SK-N-SH (cell line): ENCODE results near the gene DNAH6. TPM values are rescaled to one million over a fixed set of nuclear protein-coding genes. Genes with fewer than 3 reads are reported as not detected.

Experiments
- CTCF ChIA-PET: fragments of 300-600, 350-600 bp; formaldehyde crosslinking; extraction: SDS; loops from one replicate; lab custom pipeline; 2021; lab: Yijun Ruan, JAX
- POLR2A ChIA-PET: fragments of 350-600 bp; sonication (Branson Sonifier 250); formaldehyde crosslinking; extraction: SDS; loops from one replicate; lab custom pipeline; 2020; ENCODE audit warnings: antibody characterized with exemption, inconsistent platforms; lab: Yijun Ruan, JAX
- DNase-seq: peaks from one replicate; pipeline ENCODE4 v3.0.0; 2012
- H2AFZ ChIP-seq: fragments of 200-600 bp; sonication (generic); 2 replicates; pipeline ENCODE4 v1.8.1; 2016; ENCODE audit warnings: antibody characterized with exemption, mild to moderate bottlenecking, low read depth
- H3F3A ChIP-seq: fragments of 200-600 bp; sonication (generic); replicated peaks from 2 replicates; pipeline ENCODE3; 2016; ENCODE audit warnings: antibody characterized with exemption, mild to moderate bottlenecking; ENCODE audit not compliant: insufficient read depth
- H3K27ac ChIP-seq, 2 experiments: fragments of 200-500 bp in 1 of 2; fragments of 200-600 bp in 1 of 2; sonication (Bioruptor generic) in 1 of 2; sonication (generic), shearing (Covaris generic) in 1 of 2; 2 replicates each; pipeline versions ENCODE4 v1.5.1 to v1.6.1; 2014 to 2016; ENCODE audit warnings: low read depth in 2 of 2, inconsistent platforms in 1 of 2, low read length in 1 of 2, mild to moderate bottlenecking in 1 of 2, mixed read lengths in 1 of 2
- H3K27me3 ChIP-seq: fragments of 200-600 bp; sonication (generic), shearing (Covaris generic); 2 replicates; pipeline ENCODE4 v1.6.1; 2016; ENCODE audit warnings: mixed run types; ENCODE audit not compliant: insufficient read depth
- H3K36me3 ChIP-seq, 2 experiments: fragments of 200-500 bp in 1 of 2; fragments of 200-600 bp in 1 of 2; sonication (Bioruptor generic) in 1 of 2; sonication (generic) in 1 of 2; replicated peaks in 1 of 2; 2 replicates each; pipeline versions ENCODE3 to v1.5.1; 2014 to 2016; ENCODE audit warnings: low read length in 1 of 2, mild to moderate bottlenecking in 1 of 2; ENCODE audit not compliant: insufficient read depth in 2 of 2, control insufficient read depth in 1 of 2
- H3K4me1 ChIP-seq, 2 experiments: fragments of 200-500 bp in 1 of 2; fragments of 200-600 bp in 1 of 2; sonication (Bioruptor generic) in 1 of 2; sonication (generic), shearing (Covaris generic) in 1 of 2; 2 replicates each; pipeline versions ENCODE4 v1.5.1 to v1.6.1; 2014 to 2016; ENCODE audit warnings: low read depth in 1 of 2, low read length in 1 of 2, mixed run types in 1 of 2; ENCODE audit not compliant: insufficient read depth in 2 of 2, control insufficient read depth in 1 of 2
- H3K4me2 ChIP-seq: fragments of 200-600 bp; sonication (generic), shearing (Covaris generic); 2 replicates; pipeline ENCODE4 v1.6.1; 2017; ENCODE audit warnings: mixed run types
- H3K4me3 ChIP-seq, 2 experiments: fragments of 200-500 bp in 1 of 2; fragments of 200-600 bp in 1 of 2; sonication (Bioruptor generic) in 1 of 2; sonication (generic), shearing (Covaris generic) in 1 of 2; 2 replicates each; pipeline versions ENCODE4 v1.5.1 to v1.8.1; 2014 to 2016; ENCODE audit warnings: low read depth in 2 of 2, inconsistent platforms in 1 of 2, low read length in 1 of 2, mild to moderate bottlenecking in 1 of 2, mixed read lengths in 1 of 2, moderate library complexity in 1 of 2
- H3K79me2 ChIP-seq: fragments of 200-600 bp; sonication (generic); 2 replicates; pipeline ENCODE4 v1.8.1; 2017; ENCODE audit warnings: mild to moderate bottlenecking; ENCODE audit not compliant: insufficient read depth
- H3K9ac ChIP-seq: fragments of 200-600 bp; sonication (generic); 2 replicates; pipeline ENCODE4 v1.6.1; 2017; ENCODE audit warnings: mixed run types
- H3K9me2 ChIP-seq: fragments of 200-600 bp; sonication (generic); 2 replicates; pipeline ENCODE4 v1.6.1; 2017; ENCODE audit warnings: mixed run types
- H3K9me3 ChIP-seq: fragments of 200-600 bp; sonication (generic); 2 replicates; pipeline ENCODE4 v1.6.1; 2017; ENCODE audit warnings: mixed run types, mild to moderate bottlenecking, moderate library complexity
- H4K20me1 ChIP-seq: fragments of 200-600 bp; sonication (generic); 2 replicates; pipeline ENCODE4 v1.6.1; 2017; ENCODE audit warnings: mild to moderate bottlenecking, mixed run types; ENCODE audit not compliant: insufficient read depth
- EP300 ChIP-seq, 2 experiments: IDR thresholded peaks; 2 replicates each; pipeline versions ENCODE4 v1.4.0 to v1.6.1; 2012; ENCODE audit warnings: borderline replicate concordance in 1 of 2, low read depth in 1 of 2, low read length in 1 of 2
- EZH2phosphoT487 ChIP-seq: fragments of 200-600 bp; sonication (generic); IDR thresholded peaks from 2 replicates; pipeline ENCODE4 v1.6.1; 2017; ENCODE audit warnings: low read depth, mixed run types, mild to moderate bottlenecking, antibody characterized with exemption, moderate library complexity, borderline replicate concordance
- FOSL2 ChIP-seq: IDR thresholded peaks from 2 replicates; pipeline ENCODE4 v1.4.0; 2012; ENCODE audit warnings: low read depth, mild to moderate bottlenecking, moderate library complexity, borderline replicate concordance
- FOXM1 ChIP-seq: IDR thresholded peaks from 2 replicates; pipeline ENCODE4 v1.4.0; 2012; ENCODE audit warnings: low read depth, mild to moderate bottlenecking
- GATA2 ChIP-seq: sonication (generic); formaldehyde crosslinking; IDR thresholded peaks from 2 replicates; pipeline ENCODE4 v1.5.0; 2020; ENCODE audit warnings: mild to moderate bottlenecking, missing genetic modification reagents
- JUND ChIP-seq: IDR thresholded peaks from 2 replicates; pipeline ENCODE4 v1.4.0; 2012
- MAX ChIP-seq: IDR thresholded peaks from 2 replicates; pipeline ENCODE4 v1.4.0; 2012; ENCODE audit warnings: low read depth
- MEF2A ChIP-seq: IDR thresholded peaks from 2 replicates; pipeline ENCODE4 v1.4.0; 2012; ENCODE audit warnings: low read depth, borderline replicate concordance
- MXI1 ChIP-seq: IDR thresholded peaks from 2 replicates; pipeline ENCODE4 v1.6.1; 2012; ENCODE audit warnings: mild to moderate bottlenecking, low read depth, low read length, improper control_type of control experiment
- NFIC ChIP-seq: IDR thresholded peaks from 2 replicates; pipeline ENCODE4 v1.4.0; 2012; ENCODE audit warnings: borderline replicate concordance
- RAD21 ChIP-seq: IDR thresholded peaks from 2 replicates; pipeline ENCODE4 v1.6.1; 2012; ENCODE audit warnings: mild to moderate bottlenecking, low read length
- SIN3A ChIP-seq: IDR thresholded peaks from 2 replicates; pipeline ENCODE4 v1.6.1; 2012; ENCODE audit warnings: low read depth, mild to moderate bottlenecking, low read length, moderate library complexity, borderline replicate concordance
- TAF1 ChIP-seq: IDR thresholded peaks from 2 replicates; pipeline ENCODE4 v1.6.1; 2012; ENCODE audit warnings: low read depth, mild to moderate bottlenecking, low read length, moderate library complexity, borderline replicate concordance
- TCF12 ChIP-seq: IDR thresholded peaks from 2 replicates; pipeline ENCODE4 v1.4.0; 2012
- USF2 ChIP-seq: fragments of 150-350 bp; IDR thresholded peaks from 2 replicates; pipeline ENCODE4 v1.6.1; 2017; ENCODE audit warnings: antibody characterized with exemption, low read length, low read depth, borderline replicate concordance
- YY1 ChIP-seq: IDR thresholded peaks from 2 replicates; pipeline ENCODE4 v1.4.0; 2012; ENCODE audit warnings: low read depth, mild to moderate bottlenecking
- ZBTB33 ChIP-seq: IDR thresholded peaks from 2 replicates; pipeline ENCODE4 v1.4.0; 2012; ENCODE audit warnings: low read depth, borderline replicate concordance
- WGBS: methylation state at CpG from one replicate; pipeline ENCODE4 v1.1.6; 2017; ENCODE audit warnings: low lambda C conversion rate; 5-methylcytosine and 5-hydroxymethylcytosine counted together
- polyA plus RNA-seq, 3 experiments: library from polyadenylated mRNA; depleted of rRNA; stranded (reverse); fragments of >200 nt; gene quantifications; 2 replicates each; pipeline ENCODE4 v1.2.3, GENCODE V29; 2012

The DNAH6 gene
- polyA plus RNA-seq, 1 of the 3 experiments (the other 2 are of a cell fraction), result 0.03 TPM

- no peak for TF ChIP-seq USF2
Measured at GRCh38 chr2:84782717-84783442, 266.6 kb downstream of the DNAH6 start (continued).

- Histone ChIP-seq H3K36me3 (no peaks in the 10 kb centered on the region), H3F3A (no peaks in the 10 kb centered on the region), H4K20me1 (no peaks in the 10 kb centered on the region), H3K4me3 (no peak overlapping the region), H3K79me2 (no peaks in the 10 kb centered on the region), H3K9me3 (no peaks in the 10 kb centered on the region), H3K4me1 (no peaks in the 10 kb centered on the region), H3K27ac (no peak overlapping the region), H2AFZ (no peak overlapping the region), H3K9me2 (no peaks in the 10 kb centered on the region), H3K4me2 (no peak overlapping the region), H3K27me3 (no peaks in the 10 kb centered on the region), H3K9ac (no peak overlapping the region)
- DNase-seq, result no peak
- TF ChIP-seq RAD21 (no peak), MXI1 (no peak), NFIC (no peak), MAX (no peak), GATA2 (CRISPR knock-in tag) (no peak), FOXM1 (no peak), EZH2phosphoT487 (no peak), ZBTB33 (no peak), JUND (no peak), SIN3A (no peak), YY1 (no peak), MEF2A (no peak), FOSL2 (no peak), TCF12 (no peak), TAF1 (no peak), EP300 (IDR thresholded peaks at IDR 0.05; ENCODE audit: borderline replicate concordance in 1 of 2, low read depth in 1 of 2, low read length in 1 of 2) (no peak)
- WGBS, result 21% methylated on average over 4 of the region's 4 CpGs
- ChIA-PET POLR2A (interaction anchor here (0.7 kb wide), 1 partner anchor 24 kb away, joined by 3 read pairs; no protein-coding TSS in a partner anchor), CTCF (no interaction called here)
Measured at GRCh38 chr2:84785950-84786349, 269.7 kb downstream of the DNAH6 start.
